ENCODE results near the gene HHIP. TPM values are rescaled to one million over a fixed set of nuclear protein-coding genes. Genes with fewer than 3 reads are reported as not detected.

HHIP gene
- total and polyA plus RNA-seq, 8 donors, result 0.12 to 25.3 (median 0.65) TPM

- 81 to 83% methylated on average over 7 of the region's 7 CpGs for WGBS, 2 donors
- no peak for TF ChIP-seq CTCF (IDR thresholded peaks at IDR 0.05)
- no peaks in the 10 kb centered on the region for H3K36me3 ChIP-seq
- DNase-seq, result no peak
- no peaks in the 10 kb centered on the region for H3K27me3 ChIP-seq
- no peaks in the 10 kb centered on the region for H3K4me1 ChIP-seq
- no peak for FAIRE-seq
- no peak for ATAC-seq
- H3K9me3 ChIP-seq, result no peaks in the 10 kb centered on the region
- H3K27ac ChIP-seq, result no peak overlapping the region
- intact Hi-C loops (cut with DNase I), result no loop called here
- H3K4me3 ChIP-seq, result no peak overlapping the region
These were observed 18.0 kb downstream of the HHIP start for GRCh38 chr4:144663834-144664475.

DNA sequence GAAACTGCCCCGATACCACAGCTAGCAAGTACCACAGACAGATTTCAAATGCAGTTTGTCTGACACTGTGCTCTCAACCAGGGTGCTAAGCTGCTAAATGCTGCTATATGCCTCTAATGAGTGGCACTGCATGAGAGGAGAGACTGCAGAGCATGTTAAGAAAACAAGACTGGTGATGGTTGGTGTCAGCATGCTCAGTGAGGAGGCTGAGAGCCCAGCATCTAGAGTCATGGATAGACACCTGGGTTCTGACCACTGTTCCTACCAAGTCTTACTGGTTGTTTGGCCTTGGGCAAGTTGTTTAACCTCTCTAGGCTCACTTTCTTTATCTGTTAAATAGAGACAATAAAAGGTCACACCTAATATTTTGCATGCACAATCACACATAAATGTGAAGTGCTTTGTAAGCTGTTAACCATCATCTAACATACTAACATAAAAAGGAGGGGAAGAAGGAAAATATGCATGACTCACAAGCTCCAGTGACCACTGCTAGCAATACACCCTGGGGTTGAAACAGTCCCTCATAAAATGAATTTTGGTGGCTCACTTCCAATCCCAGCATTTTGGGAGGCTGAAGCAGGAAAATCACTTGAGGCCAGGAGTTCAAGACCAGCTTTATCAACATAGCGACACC is 20.7 kb downstream of the HHIP start:
- no peaks in the 10 kb centered on the region for H3K4me1 ChIP-seq
- no peak overlapping the region for H3K27ac ChIP-seq
- 92 to 97% methylated on average over 2 of the region's 2 CpGs for WGBS, 2 donors
- H3K4me3 ChIP-seq, result no peak overlapping the region
- H3K36me3 ChIP-seq, result no peaks in the 10 kb centered on the region
- TF ChIP-seq CTCF (IDR thresholded peaks at IDR 0.05), result no peak
- ATAC-seq, result no peak
- H3K9me3 ChIP-seq, result no peaks in the 10 kb centered on the region
- FAIRE-seq, result no peak
- H3K27me3 ChIP-seq, result no peaks in the 10 kb centered on the region
- DNase-seq, result no peak
- intact Hi-C loops (cut with DNase I), result no loop called here

GRCh38 chr4:144667500-144667899 is 21.5 kb downstream of the HHIP start:
- Histone ChIP-seq H3K4me3 (no peak overlapping the region), H3K27ac (no peak overlapping the region), H3K27me3 (no peaks in the 10 kb centered on the region), H3K9me3 (no peaks in the 10 kb centered on the region), H3K36me3 (no peaks in the 10 kb centered on the region), H3K4me1 (no peaks in the 10 kb centered on the region)
- 38 to 43% methylated on average over 2 of the region's 2 CpGs for WGBS, 2 donors
- DNase-seq (no peak), ATAC-seq (no peak), FAIRE-seq (no peak)
- TF ChIP-seq CTCF (IDR thresholded peaks at IDR 0.05), result no peak
- intact Hi-C loops (cut with DNase I), result no loop called here

DNA sequence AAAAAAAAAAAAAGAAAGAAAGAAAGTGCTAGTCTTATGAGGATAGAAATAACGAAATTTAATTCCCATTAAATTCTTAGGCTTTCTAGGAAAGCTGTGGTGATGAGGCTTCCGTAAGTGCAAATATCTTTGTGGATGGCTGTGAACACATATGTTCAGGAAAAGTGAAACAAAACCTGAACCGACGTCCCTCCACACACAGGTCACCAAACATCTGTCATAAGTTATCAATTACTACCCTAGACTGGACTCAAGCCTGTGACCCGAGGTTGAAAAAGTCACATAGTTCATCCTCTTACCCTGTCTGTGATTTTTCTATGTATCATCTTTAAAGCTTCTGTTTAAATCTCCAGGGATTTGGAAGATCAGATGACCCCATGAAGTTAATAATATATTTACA is 24.8 kb downstream of the HHIP start:
- FAIRE-seq (no peak), DNase-seq (no peak)
- 66 to 77% methylated on average over 5 of the region's 5 CpGs for WGBS, 2 donors

More for the DNA sequence above, 24.8 kb downstream of the HHIP start:
- Histone ChIP-seq H3K27ac (no peak overlapping the region), H3K27me3 (no peaks in the 10 kb centered on the region), H3K4me1 (no peaks in the 10 kb centered on the region), H3K4me3 (no peak overlapping the region), H3K36me3 (no peaks in the 10 kb centered on the region), H3K9me3 (no peaks in the 10 kb centered on the region)
- intact Hi-C loops (cut with DNase I), result no loop called here
- no peak for ATAC-seq
- no peak for TF ChIP-seq CTCF (IDR thresholded peaks at IDR 0.05)
